DND-41 (cell line): ENCODE measurements around the gene SUV39H1.
"Not testable (repeated sequence)": the region's sequence is repeated elsewhere in the genome, so short reads cannot be mapped to it uniquely, and the experiment has no call there.

ENCODE experiments used
- EZH2 ChIP-seq: IDR thresholded peaks from 3 replicates; pipeline ENCODE4 v1.6.1; 2012; ENCODE audit warnings: borderline replicate concordance, low read depth, mild to moderate bottlenecking, moderate library complexity, low read length, inconsistent platforms; ENCODE audit not compliant: severe bottlenecking
- TF ChIP-seq, protein P1 (sequence below): IDR thresholded peaks from 2 replicates; pipeline ENCODE4 v1.5.1; 2012; ENCODE audit warnings: borderline replicate concordance, low read length, moderate library complexity, mild to moderate bottlenecking; ENCODE audit not compliant: poor library complexity, severe bottlenecking; ENCODE audit errors: extremely low read depth

DNA sequence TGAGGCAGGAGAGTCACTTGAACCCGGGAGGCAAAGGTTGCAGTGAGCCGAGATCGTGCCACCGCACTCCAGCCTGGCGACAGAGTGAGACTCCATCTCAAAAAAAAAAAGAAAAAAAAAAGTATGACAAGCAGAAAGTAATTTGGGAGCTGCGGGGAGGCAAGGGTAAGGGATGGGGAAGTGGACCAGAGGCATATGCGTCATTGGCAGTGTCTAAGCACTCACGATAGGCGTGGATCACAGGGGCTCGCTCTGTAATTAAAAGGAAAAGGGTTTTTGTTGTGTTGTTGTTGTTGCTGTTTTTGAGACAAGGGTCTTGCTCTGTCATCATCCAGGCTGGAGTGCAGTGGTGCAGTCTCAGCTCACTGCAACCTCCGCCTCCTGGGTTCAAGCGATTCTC lies 13.7 kb upstream of the SUV39H1 start:
- not testable (repeated sequence) for TF ChIP-seq EZH2
- TF ChIP-seq, protein P1, sequence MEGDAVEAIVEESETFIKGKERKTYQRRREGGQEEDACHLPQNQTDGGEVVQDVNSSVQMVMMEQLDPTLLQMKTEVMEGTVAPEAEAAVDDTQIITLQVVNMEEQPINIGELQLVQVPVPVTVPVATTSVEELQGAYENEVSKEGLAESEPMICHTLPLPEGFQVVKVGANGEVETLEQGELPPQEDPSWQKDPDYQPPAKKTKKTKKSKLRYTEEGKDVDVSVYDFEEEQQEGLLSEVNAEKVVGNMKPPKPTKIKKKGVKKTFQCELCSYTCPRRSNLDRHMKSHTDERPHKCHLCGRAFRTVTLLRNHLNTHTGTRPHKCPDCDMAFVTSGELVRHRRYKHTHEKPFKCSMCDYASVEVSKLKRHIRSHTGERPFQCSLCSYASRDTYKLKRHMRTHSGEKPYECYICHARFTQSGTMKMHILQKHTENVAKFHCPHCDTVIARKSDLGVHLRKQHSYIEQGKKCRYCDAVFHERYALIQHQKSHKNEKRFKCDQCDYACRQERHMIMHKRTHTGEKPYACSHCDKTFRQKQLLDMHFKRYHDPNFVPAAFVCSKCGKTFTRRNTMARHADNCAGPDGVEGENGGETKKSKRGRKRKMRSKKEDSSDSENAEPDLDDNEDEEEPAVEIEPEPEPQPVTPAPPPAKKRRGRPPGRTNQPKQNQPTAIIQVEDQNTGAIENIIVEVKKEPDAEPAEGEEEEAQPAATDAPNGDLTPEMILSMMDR = not testable (repeated sequence)
